Measurements from ENCODE around the gene HOXB9. TPM values are rescaled to one million over a fixed set of nuclear protein-coding genes. Genes with fewer than 3 reads are reported as not detected.

The HOXB9 gene
- total RNA-seq, 1 experiment from 2014 or later = not detected

- H2BK5ac ChIP-seq (ENCODE audit: insufficient read length, low read length) = no peak overlapping the region
- H4K5ac ChIP-seq (ENCODE audit: insufficient read length, low read depth, low read length) = no peak overlapping the region
- TF ChIP-seq, protein P1, sequence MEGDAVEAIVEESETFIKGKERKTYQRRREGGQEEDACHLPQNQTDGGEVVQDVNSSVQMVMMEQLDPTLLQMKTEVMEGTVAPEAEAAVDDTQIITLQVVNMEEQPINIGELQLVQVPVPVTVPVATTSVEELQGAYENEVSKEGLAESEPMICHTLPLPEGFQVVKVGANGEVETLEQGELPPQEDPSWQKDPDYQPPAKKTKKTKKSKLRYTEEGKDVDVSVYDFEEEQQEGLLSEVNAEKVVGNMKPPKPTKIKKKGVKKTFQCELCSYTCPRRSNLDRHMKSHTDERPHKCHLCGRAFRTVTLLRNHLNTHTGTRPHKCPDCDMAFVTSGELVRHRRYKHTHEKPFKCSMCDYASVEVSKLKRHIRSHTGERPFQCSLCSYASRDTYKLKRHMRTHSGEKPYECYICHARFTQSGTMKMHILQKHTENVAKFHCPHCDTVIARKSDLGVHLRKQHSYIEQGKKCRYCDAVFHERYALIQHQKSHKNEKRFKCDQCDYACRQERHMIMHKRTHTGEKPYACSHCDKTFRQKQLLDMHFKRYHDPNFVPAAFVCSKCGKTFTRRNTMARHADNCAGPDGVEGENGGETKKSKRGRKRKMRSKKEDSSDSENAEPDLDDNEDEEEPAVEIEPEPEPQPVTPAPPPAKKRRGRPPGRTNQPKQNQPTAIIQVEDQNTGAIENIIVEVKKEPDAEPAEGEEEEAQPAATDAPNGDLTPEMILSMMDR (conservative IDR thresholded peaks at IDR 0.05) = no peak
- no peak overlapping the region for H2BK12ac ChIP-seq (ENCODE audit: insufficient read length, low read depth, low read length)
- DNase-seq = no peak
- no peak overlapping the region for H3K18ac ChIP-seq (ENCODE audit: insufficient read length, low read depth, low read length)
- H3K9ac ChIP-seq (ENCODE audit: extremely low read depth, insufficient read length, low read length) = no peak overlapping the region
- H3K4ac ChIP-seq (ENCODE audit: low read depth, low read length) = no peak overlapping the region
- H2BK20ac ChIP-seq (ENCODE audit: low read depth, low read length, poor library complexity, severe bottlenecking) = no peak overlapping the region
- Mint-ChIP-seq H3K4me3 (peak overlapping the region in 1 of 2 experiments; percentile 3; a peak in 1 of 5 replicates), H3K36me3 (ENCODE audit: insufficient read depth in 1 of 3, low read depth in 3 of 3) (no peaks in the 10 kb centered on the region; a peak in 1 of 7 replicates), H3K9me3 (peaks cover 9 to 27% of the 10 kb centered on the region in 2 experiments), H3K27ac (no peak overlapping the region), H3K27me3 (ENCODE audit: low read depth) (peaks cover 100% of the 10 kb centered on the region), H3K4me1 (peaks cover 12 to 26% of the 10 kb centered on the region in 2 experiments)
- no peak overlapping the region for H2AFZ ChIP-seq (ENCODE audit: low read length)
- H3K4me1 ChIP-seq (ENCODE audit: insufficient read depth, low read length) = no peaks in the 10 kb centered on the region
- H2BK15ac ChIP-seq (ENCODE audit: low read depth, low read length) = no peak overlapping the region
- H3K4me2 ChIP-seq (ENCODE audit: insufficient read depth, insufficient read length, low read length) = no peak overlapping the region
- no peak overlapping the region for H3K14ac ChIP-seq (ENCODE audit: insufficient read depth, low read length)
- H3K79me1 ChIP-seq (ENCODE audit: insufficient read depth, low read depth, low read length, poor library complexity, severe bottlenecking) = no peaks in the 10 kb centered on the region
- H2BK120ac ChIP-seq (ENCODE audit: low read depth, low read length, poor library complexity, severe bottlenecking) = no peak overlapping the region
- H2AK5ac ChIP-seq (ENCODE audit: insufficient read length, low read length) = no peak overlapping the region
- H4K91ac ChIP-seq (ENCODE audit: insufficient read length, low read depth, low read length) = no peak overlapping the region
- no peak overlapping the region for H3K56ac ChIP-seq (ENCODE audit: insufficient read length, low read depth, low read length)
- no peak overlapping the region for H3K23ac ChIP-seq (ENCODE audit: insufficient read length, low read depth, low read length)
- peaks cover 95% of the 10 kb centered on the region for H3K27me3 ChIP-seq (ENCODE audit: insufficient read depth, low read length)
- H3K23me2 ChIP-seq (ENCODE audit: insufficient read length, low read depth, low read length, poor library complexity, severe bottlenecking) = peaks cover 5% of the 10 kb centered on the region
- H3K27ac ChIP-seq (ENCODE audit: insufficient read length, low read depth, low read length) = no peak overlapping the region
- no peaks in the 10 kb centered on the region for H3K9me3 ChIP-seq (ENCODE audit: control insufficient read depth, low read depth, low read length)
- no peak overlapping the region for H4K8ac ChIP-seq (replicated peaks; ENCODE audit: insufficient read length, low read depth, low read length)
- H3K79me2 ChIP-seq (ENCODE audit: insufficient read depth, low read length) = no peaks in the 10 kb centered on the region
- H4K20me1 ChIP-seq (ENCODE audit: control insufficient read depth, insufficient read depth, insufficient read length) = no peaks in the 10 kb centered on the region
- WGBS (ENCODE audit: extremely low coverage, insufficient read length, low lambda C conversion rate) = no CpG with 5 or more reads among the region's 15 CpGs
- H3T11ph ChIP-seq (ENCODE audit: low read length) = no peak overlapping the region
These were observed 13.7 kb downstream of the HOXB9 start for GRCh38 chr17:48612456-48612853.

All from H9 (cell line).